HepG2 (cell line): ENCODE results near the gene IRS2. TPM values are rescaled to one million over a fixed set of nuclear protein-coding genes. Genes with fewer than 3 reads are reported as not detected.

Experiments used
- BCL6 ChIP-seq: IDR thresholded peaks from 2 replicates; pipeline ENCODE4 v1.6.1; 2016; ENCODE audit warnings: missing genetic modification reagents, missing compliant biosample characterization
- CBFB ChIP-seq: sonication (generic); formaldehyde crosslinking; IDR thresholded peaks from 2 replicates; pipeline ENCODE4 v1.4.0; 2020; ENCODE audit warnings: missing genetic modification reagents
- CREM ChIP-seq, 2 experiments: sonication (generic) in 1 of 2; formaldehyde crosslinking in 1 of 2; IDR thresholded peaks; 2 replicates each; pipeline versions ENCODE4 v1.4.0 to v1.6.1; 2016 to 2020; ENCODE audit warnings: antibody characterized with exemption in 1 of 2, mild to moderate bottlenecking in 1 of 2, missing genetic modification reagents in 1 of 2
- FOXO1 ChIP-seq: sonication (generic); formaldehyde crosslinking; IDR thresholded peaks from 2 replicates; pipeline ENCODE4 v1.4.0; 2020; ENCODE audit warnings: missing genetic modification reagents
- HCFC1 ChIP-seq: fragments of 150-350 bp; IDR thresholded peaks from 2 replicates; pipeline ENCODE4 v1.6.1; 2014; ENCODE audit warnings: low read depth, low read length
- LRRFIP1 ChIP-seq: sonication (generic); formaldehyde crosslinking; conservative IDR thresholded peaks from 2 replicates; pipeline ENCODE4 v1.4.0; 2020; ENCODE audit warnings: missing genetic modification reagents
- NCOR1 ChIP-seq: fragments of 200-600 bp; sonication (generic); IDR thresholded peaks from 2 replicates; pipeline ENCODE4 v1.7.0; 2017; ENCODE audit warnings: antibody characterized with exemption, low read length, borderline replicate concordance
- NFIC ChIP-seq: IDR thresholded peaks from 2 replicates; pipeline ENCODE4 v1.6.1; 2012; ENCODE audit warnings: mild to moderate bottlenecking, low read length, inconsistent platforms
- NR2F6 ChIP-seq, 2 experiments: IDR thresholded peaks; 2 replicates each; pipeline ENCODE4 v1.6.1; 2016; ENCODE audit warnings: antibody characterized with exemption in 1 of 2, mild to moderate bottlenecking in 1 of 2
- PITX1 ChIP-seq: sonication (generic); formaldehyde crosslinking; IDR thresholded peaks from 2 replicates; pipeline ENCODE4 v1.5.1; 2020; ENCODE audit warnings: mild to moderate bottlenecking, missing genetic modification reagents
- REL ChIP-seq: sonication (generic); formaldehyde crosslinking; conservative IDR thresholded peaks from 2 replicates; pipeline ENCODE4 v1.8.0; 2022; ENCODE audit warnings: mild to moderate bottlenecking, missing genetic modification reagents, moderate library complexity
- RFXAP ChIP-seq: sonication (generic); formaldehyde crosslinking; IDR thresholded peaks from 2 replicates; pipeline ENCODE4 v1.4.0; 2020; ENCODE audit warnings: missing genetic modification reagents, borderline replicate concordance
- SNAI1 ChIP-seq: sonication (generic); formaldehyde crosslinking; IDR thresholded peaks from 2 replicates; pipeline ENCODE4 v1.5.0; 2020; ENCODE audit warnings: mild to moderate bottlenecking, missing genetic modification reagents, borderline replicate concordance
- TCF7 ChIP-seq: sonication (generic); IDR thresholded peaks from 2 replicates; pipeline ENCODE4 v1.6.1; 2016; ENCODE audit warnings: antibody characterized with exemption, low read depth
- TEF ChIP-seq: sonication (generic); formaldehyde crosslinking; IDR thresholded peaks from 2 replicates; pipeline ENCODE4 v1.5.0; 2020; ENCODE audit warnings: missing genetic modification reagents
- TFAP4 ChIP-seq: sonication (generic); IDR thresholded peaks from 2 replicates; pipeline ENCODE4 v1.6.1; 2016; ENCODE audit warnings: low read depth, borderline replicate concordance
- ZBTB37 ChIP-seq: sonication (generic); formaldehyde crosslinking; IDR thresholded peaks from 2 replicates; pipeline ENCODE4 v1.4.0; 2020; ENCODE audit warnings: mild to moderate bottlenecking, missing genetic modification reagents
- ZBTB7A ChIP-seq: sonication (generic); formaldehyde crosslinking; IDR thresholded peaks from 2 replicates; pipeline ENCODE4 v1.8.0; 2022; ENCODE audit warnings: mild to moderate bottlenecking, missing genetic modification reagents
- ZBTB8A ChIP-seq: sonication (generic); formaldehyde crosslinking; IDR thresholded peaks from 2 replicates; pipeline ENCODE4 v1.4.0; 2020; ENCODE audit warnings: mild to moderate bottlenecking, low read depth, missing genetic modification reagents, borderline replicate concordance
- ZNF451 ChIP-seq: sonication (generic); formaldehyde crosslinking; IDR thresholded peaks from 2 replicates; pipeline ENCODE4 v1.5.0; 2020; ENCODE audit warnings: mild to moderate bottlenecking, missing genetic modification reagents
- ZNF639 ChIP-seq: conservative IDR thresholded peaks from 2 replicates; pipeline ENCODE4 v1.6.1; 2018; ENCODE audit warnings: missing genetic modification reagents
- ZNF761 ChIP-seq: sonication (generic); formaldehyde crosslinking; conservative IDR thresholded peaks from 2 replicates; pipeline ENCODE4 v1.4.0; 2020; ENCODE audit warnings: mild to moderate bottlenecking, missing genetic modification reagents
- ZNF83 ChIP-seq: sonication (generic); formaldehyde crosslinking; IDR thresholded peaks from 2 replicates; pipeline ENCODE4 v1.4.0; 2020; ENCODE audit warnings: missing genetic modification reagents, mild to moderate bottlenecking, borderline replicate concordance
- polyA plus RNA-seq, 8 experiments: library from polyadenylated mRNA; depleted of rRNA in 3 of 8; stranded (reverse) in 7 of 8; unstranded in 1 of 8; fragments of >200 nt; fragmentation: Illumina TruSeq in 4 of 8; extraction: Trizol in 4 of 8; gene quantifications; 2 replicates each; pipeline versions ENCODE4 v1.2.1 to v1.2.3, GENCODE V29; 2011 to 2016; ENCODE audit warnings: low read depth in 4 of 8, missing spikeins in 1 of 8, mixed read lengths in 1 of 8; ENCODE audit not compliant: insufficient read depth in 1 of 8
- total RNA-seq, 5 experiments: library from RNA; depleted of rRNA; stranded (reverse); fragments of >200 nt; fragmentation: Illumina TruSeq; extraction: Trizol; gene quantifications; 2 replicates each; pipeline ENCODE4 v1.2.3, GENCODE V29; 2016; ENCODE audit warnings: low read depth in 1 of 5

Gene IRS2
- total and polyA plus RNA-seq, 2 of the 13 experiments (the other 11 are each of a cell fraction or from before 2014, with no cell fraction given) = 0.02 to 0.04 TPM

GRCh38 chr13:109720758-109721184 lies 65.6 kb downstream of the IRS2 start (continued):
- TF ChIP-seq ZNF761 (no peak), FOXO1 (CRISPR knock-in tag) (no peak), NR2F6 (IDR thresholded peaks at IDR 0.05) (peak; percentile 81), NR2F6 (CRISPR knock-in tag; IDR thresholded peaks at IDR 0.05) (peak; percentile 53), ZBTB37 (CRISPR knock-in tag) (peak; percentile 88), TFAP4 (peak; percentile 40; the same call in 1 of the 2 replicates), ZNF83 (CRISPR knock-in tag) (no peak), CREM (IDR thresholded peaks at IDR 0.05) (0 out of 2 replicates have a peak, but pooled peaks have one; percentile 24), CREM (CRISPR knock-in tag; IDR thresholded peaks at IDR 0.05) (no peak), ZBTB7A (CRISPR knock-in tag) (no peak), ZNF639 (CRISPR knock-in tag) (no peak), BCL6 (CRISPR knock-in tag) (peak; percentile 22; the same call in 1 of the 2 replicates), HCFC1 (no peak), TEF (CRISPR knock-in tag) (no peak), SNAI1 (CRISPR knock-in tag) (no peak), RFXAP (CRISPR knock-in tag) (no peak), LRRFIP1 (CRISPR knock-in tag) (no peak), TCF7 (peak; percentile 83), CBFB (CRISPR knock-in tag) (no peak), PITX1 (no peak), NCOR1 (peak; percentile 31; the same call in 1 of the 2 replicates), ZNF451 (CRISPR knock-in tag) (no peak), REL (CRISPR knock-in tag) (no peak), NFIC (peak; percentile 48; the same call in 1 of the 2 replicates), ZBTB8A (CRISPR knock-in tag) (no peak)
